ENCODE data around the gene CRMP1.

- no peak for TF ChIP-seq CTCF (IDR thresholded peaks at IDR 0.05; ENCODE audit: borderline replicate concordance, extremely low read depth, low read length, poor library complexity, severe bottlenecking)
- no peak for TF ChIP-seq EZH2 (IDR thresholded peaks at IDR 0.05; ENCODE audit: borderline replicate concordance, low read depth, low read length, severe bottlenecking)
Measured at GRCh38 chr4:5899881-5900280, 7.0 kb upstream of the CRMP1 start.
